ENCODE results near the gene FMNL2. TPM values are rescaled to one million over a fixed set of nuclear protein-coding genes. Genes with fewer than 3 reads are reported as not detected.
A peak's percentile ranks its signal among the peaks of the same experiment; 100 is the strongest.

The FMNL2 gene
- total RNA-seq, 1 experiment from 2014 or later = 28.1 TPM

DNA sequence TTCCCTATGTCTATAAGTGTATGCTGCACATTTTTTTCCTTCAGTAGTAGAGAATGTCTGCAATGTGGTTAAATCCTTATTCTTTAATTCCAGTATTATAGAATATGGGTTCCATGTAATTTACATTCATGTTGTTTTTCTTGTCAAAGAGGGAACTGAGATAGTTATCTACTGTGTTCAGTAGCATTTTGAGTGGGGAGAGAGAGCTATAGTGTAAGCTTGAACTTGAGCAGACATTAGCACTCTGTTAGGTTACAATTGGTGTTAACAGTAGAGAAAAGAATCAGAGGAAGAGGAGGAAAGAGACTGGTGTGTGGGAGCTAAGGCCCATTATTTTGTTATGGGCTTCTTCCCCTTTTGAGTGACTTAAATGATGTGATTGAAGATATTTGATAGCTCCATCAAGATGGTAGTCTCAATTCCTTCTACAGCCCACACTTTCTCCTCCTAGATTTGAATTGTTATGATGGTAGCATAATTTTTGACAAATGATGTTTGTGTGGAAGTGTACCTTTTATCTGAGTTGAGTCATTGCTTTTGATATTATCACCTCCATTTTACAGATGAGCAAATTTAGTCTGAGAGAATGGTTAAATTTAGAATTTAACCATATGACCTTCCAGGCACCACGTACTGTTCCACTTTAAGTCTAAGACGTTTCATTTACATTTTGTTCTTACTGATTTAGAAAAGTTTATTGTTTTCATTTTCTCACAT is 71.3 kb downstream of the FMNL2 start:
- Histone ChIP-seq H3K79me2 (ENCODE audit: insufficient read depth, low read length) (peaks cover 74% of the 10 kb centered on the region), H3K27me3 (ENCODE audit: insufficient read depth, low read length) (no peaks in the 10 kb centered on the region), H4K20me1 (ENCODE audit: insufficient read depth) (no peaks in the 10 kb centered on the region), H3K9me2 (ENCODE audit: insufficient read depth) (no peaks in the 10 kb centered on the region; the same call in 1 of the 2 replicates), H3K36me3 (ENCODE audit: control insufficient read depth in 1 of 2, insufficient read depth in 2 of 2, low read length in 2 of 2) (no peaks in the 10 kb centered on the region), H2AFZ (ENCODE audit: low read depth, low read length, poor library complexity, severe bottlenecking) (no peak overlapping the region), H3K4me2 (ENCODE audit: low read length) (peak overlapping the region; percentile 76), H3K27ac (ENCODE audit: low read depth, low read length) (no peak overlapping the region), H3K9ac (ENCODE audit: low read length) (no peak overlapping the region), H3K4me3 (replicated peaks in 1 of 2; ENCODE audit: low read depth in 1 of 2, low read length in 2 of 2) (no peak overlapping the region), H3K9me3 (ENCODE audit: control insufficient read depth in 1 of 2, insufficient read depth in 1 of 2, low read depth in 1 of 2, low read length in 2 of 2) (no peaks in the 10 kb centered on the region), H3K4me1 (ENCODE audit: control insufficient read depth in 1 of 2, insufficient read depth in 2 of 2, low read length in 2 of 2) (peaks cover 25 to 64% of the 10 kb centered on the region in 2 experiments)
- RAD21 ChIA-PET (ENCODE audit: low non-redundant PET in 1 of 2, low total read pairs in 2 of 2, uncharacterized antibody in 2 of 2, unreplicated experiment in 2 of 2) = no interaction called here
- POLR2A ChIA-PET = no interaction called here
- ATAC-seq (no peak), DNase-seq (ENCODE audit: low read depth, low spot score) (no peak)
- CTCF ChIA-PET = no interaction called here
- no TSS peak for BruUV-seq (replicated peaks)
- intact Hi-C loops (cut with micrococcal nuclease) = no loop called here
- TF ChIP-seq POLR2AphosphoS5 (IDR thresholded peaks at IDR 0.05; ENCODE audit: low read depth, low read length) (no peak), EZH2phosphoT487 (IDR thresholded peaks at IDR 0.05; ENCODE audit: borderline replicate concordance) (no peak), ELF1 (IDR thresholded peaks at IDR 0.05; ENCODE audit: borderline replicate concordance, low read depth) (no peak)
- TF ChIP-seq, protein P1, sequence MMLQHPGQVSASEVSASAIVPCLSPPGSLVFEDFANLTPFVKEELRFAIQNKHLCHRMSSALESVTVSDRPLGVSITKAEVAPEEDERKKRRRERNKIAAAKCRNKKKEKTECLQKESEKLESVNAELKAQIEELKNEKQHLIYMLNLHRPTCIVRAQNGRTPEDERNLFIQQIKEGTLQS (IDR thresholded peaks at IDR 0.05) = no peak

DNA sequence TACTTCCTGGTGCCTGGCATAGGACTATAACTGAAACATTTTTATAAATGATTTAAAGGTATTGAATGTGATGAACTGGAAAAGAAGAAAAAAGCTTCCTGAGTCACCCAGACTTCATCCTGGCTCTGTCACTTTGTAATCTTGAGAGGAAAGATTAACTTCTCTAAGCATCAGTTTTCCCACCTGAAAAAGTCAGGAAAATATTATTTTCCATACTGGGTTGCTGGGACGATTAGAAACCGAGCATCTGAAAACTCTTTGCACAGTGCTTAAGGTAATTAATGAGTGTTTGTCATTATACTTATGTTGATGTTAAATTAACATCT is 71.8 kb downstream of the FMNL2 start:
- no peaks in the 10 kb centered on the region for H3K9me3 ChIP-seq (ENCODE audit: control insufficient read depth in 1 of 2, insufficient read depth in 1 of 2, low read depth in 1 of 2, low read length in 2 of 2)
- H3K27me3 ChIP-seq (ENCODE audit: insufficient read depth, low read length) = no peaks in the 10 kb centered on the region
- RAD21 ChIA-PET (ENCODE audit: low non-redundant PET in 1 of 2, low total read pairs in 2 of 2, uncharacterized antibody in 2 of 2, unreplicated experiment in 2 of 2) = no interaction called here
- H3K9ac ChIP-seq (ENCODE audit: low read length) = no peak overlapping the region
- H3K79me2 ChIP-seq (ENCODE audit: insufficient read depth, low read length) = peaks cover 76% of the 10 kb centered on the region
- no peak overlapping the region for H3K27ac ChIP-seq (ENCODE audit: low read depth, low read length)
- DNase-seq (ENCODE audit: low read depth, low spot score) (no peak), ATAC-seq (no peak)
- CTCF ChIA-PET = no interaction called here
- TF ChIP-seq CTCF (IDR thresholded peaks at IDR 0.05 in 2 of 3, conservative IDR thresholded peaks at IDR 0.05 in 1 of 3; ENCODE audit: borderline replicate concordance in 1 of 3, insufficient read depth in 1 of 3, low read depth in 2 of 3, low read length in 2 of 3) = no peak
- no peaks in the 10 kb centered on the region for H3K36me3 ChIP-seq (ENCODE audit: control insufficient read depth in 1 of 2, insufficient read depth in 2 of 2, low read length in 2 of 2)
- BruUV-seq (replicated peaks) = no TSS peak
- peaks cover 21 to 61% of the 10 kb centered on the region in 2 experiments for H3K4me1 ChIP-seq (ENCODE audit: control insufficient read depth in 1 of 2, insufficient read depth in 2 of 2, low read length in 2 of 2)
- H3K9me2 ChIP-seq (ENCODE audit: insufficient read depth) = no peaks in the 10 kb centered on the region; the same call in 1 of the 2 replicates
- H4K20me1 ChIP-seq (ENCODE audit: insufficient read depth) = no peaks in the 10 kb centered on the region
- intact Hi-C loops (cut with micrococcal nuclease) = no loop called here
- POLR2A ChIA-PET = no interaction called here
- H3K4me3 ChIP-seq (replicated peaks in 1 of 2; ENCODE audit: low read depth in 1 of 2, low read length in 2 of 2) = no peak overlapping the region
- no peak overlapping the region for H2AFZ ChIP-seq (ENCODE audit: low read depth, low read length, poor library complexity, severe bottlenecking)
- peak overlapping the region; percentile 41 for H3K4me2 ChIP-seq (ENCODE audit: low read length)

Data from HCT116 (cell line).